CD14-positive monocyte (primary cell): ENCODE measurements around the gene MED8. TPM values are rescaled to one million over a fixed set of nuclear protein-coding genes. Genes with fewer than 3 reads are reported as not detected.
A peak's percentile ranks its signal among the peaks of the same experiment; 100 is the strongest.
"Not testable (repeated sequence)": the region's sequence is repeated elsewhere in the genome, so short reads cannot be mapped to it uniquely, and the experiment has no call there.

Source experiments
- DNase-seq, 3 donors: peaks; one replicate each; pipeline ENCODE4 v3.0.0-alpha.2; 2011 to 2022
- H2AFZ ChIP-seq: 2 replicates; pipeline ENCODE4 v1.6.0; 2012; ENCODE audit warnings: mild to moderate bottlenecking, low read depth, low read length, inconsistent platforms; ENCODE audit not compliant: insufficient read depth, poor library complexity, severe bottlenecking
- H3K27ac ChIP-seq, 2 donors: 1 replicate in 1 of 2; 2 replicates in 1 of 2; pipeline ENCODE4 v1.5.1; 2012 to 2013; ENCODE audit warnings: low read length in 2 of 2, control low read depth in 1 of 2, inconsistent platforms in 1 of 2, low read depth in 1 of 2, mild to moderate bottlenecking in 1 of 2
- H3K27me3 ChIP-seq, 2 donors: one replicate each; pipeline versions ENCODE4 v1.6.0 to v1.6.1; 2011 to 2013; ENCODE audit warnings: low read length in 2 of 2; ENCODE audit not compliant: control insufficient read depth in 2 of 2, insufficient read depth in 2 of 2
- H3K36me3 ChIP-seq, 2 donors: replicated peaks in 1 of 2; 1 replicate in 1 of 2; 2 replicates in 1 of 2; pipeline versions ENCODE4 v1.5.1 to v1.6.1; 2012 to 2013; ENCODE audit warnings: low read length in 2 of 2, control low read depth in 1 of 2, inconsistent platforms in 1 of 2, mild to moderate bottlenecking in 1 of 2; ENCODE audit not compliant: insufficient read depth in 2 of 2, control insufficient read depth in 1 of 2
- H3K4me1 ChIP-seq, 2 donors: 1 replicate in 1 of 2; 2 replicates in 1 of 2; pipeline versions ENCODE4 v1.5.1 to v1.6.1; 2012 to 2013; ENCODE audit warnings: low read length in 2 of 2, control low read depth in 1 of 2, inconsistent platforms in 1 of 2, mild to moderate bottlenecking in 1 of 2, moderate library complexity in 1 of 2; ENCODE audit not compliant: insufficient read depth in 2 of 2, control insufficient read depth in 1 of 2
- H3K4me2 ChIP-seq: replicated peaks from 2 replicates; pipeline ENCODE3; 2012; ENCODE audit warnings: low read length, moderate library complexity, mild to moderate bottlenecking; ENCODE audit not compliant: poor library complexity, severe bottlenecking; ENCODE audit errors: extremely low read depth
- H3K4me3 ChIP-seq, 3 experiments: fragments of 200-600 bp in 1 of 3; sonication (generic) in 1 of 3; replicated peaks in 1 of 3; 1 replicate in 2 of 3; 2 replicates in 1 of 3; pipeline ENCODE4 v1.5.1; 2011 to 2013; ENCODE audit warnings: low read length in 3 of 3, mild to moderate bottlenecking in 3 of 3, control low read depth in 2 of 3, low read depth in 2 of 3, inconsistent platforms in 1 of 3, moderate library complexity in 1 of 3
- H3K79me2 ChIP-seq: 2 replicates; pipeline ENCODE4 v1.6.0; 2012; ENCODE audit warnings: mild to moderate bottlenecking, control low read depth, inconsistent platforms, low read length, moderate library complexity; ENCODE audit not compliant: insufficient read depth
- H3K9ac ChIP-seq: 2 replicates; pipeline ENCODE4 v1.6.0; 2017; ENCODE audit warnings: low read length, mild to moderate bottlenecking; ENCODE audit not compliant: insufficient read depth, poor library complexity, severe bottlenecking
- H3K9me3 ChIP-seq, 2 donors: replicated peaks in 1 of 2; 1 replicate in 1 of 2; 2 replicates in 1 of 2; pipeline versions ENCODE4 v1.5.1 to v1.6.1; 2012 to 2013; ENCODE audit warnings: low read length in 2 of 2, control low read depth in 1 of 2; ENCODE audit not compliant: control insufficient read depth in 1 of 2, insufficient read depth in 1 of 2
- H4K20me1 ChIP-seq: 2 replicates; pipeline ENCODE4 v1.6.0; 2012; ENCODE audit warnings: mild to moderate bottlenecking, low read length, control low read depth, moderate library complexity; ENCODE audit not compliant: insufficient read depth
- H3K27ac Mint-ChIP-seq, 7 donors: one replicate each; pipeline ENCODE4 v1.8.0; 2020; ENCODE audit warnings: mild to moderate bottlenecking in 7 of 7, mixed read lengths in 7 of 7, moderate library complexity in 6 of 7, inconsistent platforms in 2 of 7
- H3K27me3 Mint-ChIP-seq, 3 donors: one replicate each; pipeline ENCODE4 v1.8.0; 2021 to 2022; ENCODE audit warnings: low read depth in 3 of 3, mild to moderate bottlenecking in 3 of 3, mixed read lengths in 3 of 3, moderate library complexity in 3 of 3, inconsistent platforms in 1 of 3
- H3K36me3 Mint-ChIP-seq, 2 donors: one replicate each; pipeline ENCODE4 v1.8.0; 2020; ENCODE audit warnings: mixed read lengths in 2 of 2, inconsistent platforms in 1 of 2, mild to moderate bottlenecking in 1 of 2
- H3K4me1 Mint-ChIP-seq: one replicate; pipeline ENCODE4 v1.8.0; 2020; ENCODE audit warnings: mild to moderate bottlenecking, mixed read lengths
- H3K4me3 Mint-ChIP-seq, 2 donors: one replicate each; pipeline ENCODE4 v1.8.0; 2020; ENCODE audit warnings: mild to moderate bottlenecking in 2 of 2, mixed read lengths in 2 of 2, moderate library complexity in 1 of 2
- H3K9me3 Mint-ChIP-seq, 7 donors: one replicate each; pipeline ENCODE4 v1.8.0; 2020 to 2022; ENCODE audit warnings: mixed read lengths in 7 of 7, mild to moderate bottlenecking in 6 of 7, moderate library complexity in 6 of 7, inconsistent platforms in 2 of 7
- WGBS: methylation state at CpG from one replicate; pipeline ENCODE4 v1.1.5; 2013; ENCODE audit warnings: missing lambda C conversion rate; ENCODE audit not compliant: insufficient coverage; 5-methylcytosine and 5-hydroxymethylcytosine counted together
- intact Hi-C, 2 donors: fragments of 100-400 bp; cut with micrococcal nuclease; formaldehyde crosslinking; loops; one replicate each; pipeline versions ENCODE4 v1.15.0 to v1.15.1; 2023
- polyA plus RNA-seq, 3 donors: library from polyadenylated mRNA; depleted of rRNA in 1 of 3; unstranded in 2 of 3; stranded (reverse) in 1 of 3; fragments of 300-500 nt in 2 of 3; fragments of >200 nt in 1 of 3; fragmentation: Illumina TruSeq in 2 of 3; gene quantifications; 1 replicate in 2 of 3; 2 replicates in 1 of 3; pipeline ENCODE4 v1.2.3, GENCODE V29; 2012 to 2021
- TF ChIP-seq, protein P1 (sequence below): fragments of 200-600 bp; IDR thresholded peaks from one replicate; pipeline ENCODE4 v1.8.0; 2022; ENCODE audit warnings: antibody characterized with exemption, mild to moderate bottlenecking

MED8 gene
- polyA plus RNA-seq, 3 donors: 16.6 to 41.8 (median 40.7) TPM

DNA sequence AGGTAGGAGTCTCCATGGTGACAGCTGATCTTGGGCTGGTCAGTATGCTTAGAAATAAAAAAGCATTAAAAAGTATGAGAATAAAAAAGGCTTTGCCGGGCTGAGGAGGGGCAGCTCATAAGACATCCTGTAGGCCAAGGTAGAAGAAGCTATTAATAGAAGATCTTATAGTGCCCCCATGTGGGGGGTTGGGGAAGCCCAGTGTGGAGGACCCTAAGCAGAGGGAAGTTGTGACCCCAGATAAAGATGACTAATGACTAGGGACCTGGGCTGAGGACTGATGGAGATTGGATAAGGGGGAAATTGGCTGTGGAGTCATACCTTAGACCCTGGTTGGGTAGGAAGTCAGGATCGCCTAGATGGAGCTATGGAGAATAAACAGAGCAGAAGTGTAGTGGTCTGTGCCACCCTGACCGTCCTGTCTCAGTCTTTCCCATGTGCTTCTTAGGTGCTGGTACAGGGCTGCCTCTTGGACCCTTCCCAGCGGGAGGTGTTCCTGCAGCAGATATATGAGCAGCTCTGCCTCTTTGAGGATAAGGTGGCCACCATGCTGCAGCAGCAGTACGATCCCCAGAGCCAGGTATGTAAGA, 25.1 kb upstream of the MED8 start:
- TF ChIP-seq, protein P1, sequence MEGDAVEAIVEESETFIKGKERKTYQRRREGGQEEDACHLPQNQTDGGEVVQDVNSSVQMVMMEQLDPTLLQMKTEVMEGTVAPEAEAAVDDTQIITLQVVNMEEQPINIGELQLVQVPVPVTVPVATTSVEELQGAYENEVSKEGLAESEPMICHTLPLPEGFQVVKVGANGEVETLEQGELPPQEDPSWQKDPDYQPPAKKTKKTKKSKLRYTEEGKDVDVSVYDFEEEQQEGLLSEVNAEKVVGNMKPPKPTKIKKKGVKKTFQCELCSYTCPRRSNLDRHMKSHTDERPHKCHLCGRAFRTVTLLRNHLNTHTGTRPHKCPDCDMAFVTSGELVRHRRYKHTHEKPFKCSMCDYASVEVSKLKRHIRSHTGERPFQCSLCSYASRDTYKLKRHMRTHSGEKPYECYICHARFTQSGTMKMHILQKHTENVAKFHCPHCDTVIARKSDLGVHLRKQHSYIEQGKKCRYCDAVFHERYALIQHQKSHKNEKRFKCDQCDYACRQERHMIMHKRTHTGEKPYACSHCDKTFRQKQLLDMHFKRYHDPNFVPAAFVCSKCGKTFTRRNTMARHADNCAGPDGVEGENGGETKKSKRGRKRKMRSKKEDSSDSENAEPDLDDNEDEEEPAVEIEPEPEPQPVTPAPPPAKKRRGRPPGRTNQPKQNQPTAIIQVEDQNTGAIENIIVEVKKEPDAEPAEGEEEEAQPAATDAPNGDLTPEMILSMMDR: peak; percentile 77
- Histone ChIP-seq H3K4me2 (no peak overlapping the region), H3K4me1 (no peaks in the 10 kb centered on the region), H3K4me3 (no peak overlapping the region), H3K9ac (no peak overlapping the region), H3K27me3 (no peaks in the 10 kb centered on the region), H3K9me3 (no peaks in the 10 kb centered on the region), H2AFZ (no peak overlapping the region), H3K79me2 (no peaks in the 10 kb centered on the region), H3K36me3 (peaks cover 52 to 67% of the 10 kb centered on the region in 2 donors), H4K20me1 (no peaks in the 10 kb centered on the region), H3K27ac (no peak overlapping the region)
- Mint-ChIP-seq H3K9me3 (no peaks in the 10 kb centered on the region), H3K27me3 (no peaks in the 10 kb centered on the region), H3K4me3 (no peak overlapping the region), H3K4me1 (no peaks in the 10 kb centered on the region), H3K27ac (peak overlapping the region in 3 of 7 donors; percentile 35 to 70 (median 58)), H3K36me3 (peaks cover 23 to 31% of the 10 kb centered on the region in 2 donors)
- DNase-seq: peak; percentile 48 to 72 (median 71)
- intact Hi-C loops: loop anchor here (1.0 to 2.0 kb wide), 2 partner anchors 187 to 188 kb away; no protein-coding TSS in a partner anchor
- WGBS: 86% methylated on average over 4 of the region's 5 CpGs

DNA sequence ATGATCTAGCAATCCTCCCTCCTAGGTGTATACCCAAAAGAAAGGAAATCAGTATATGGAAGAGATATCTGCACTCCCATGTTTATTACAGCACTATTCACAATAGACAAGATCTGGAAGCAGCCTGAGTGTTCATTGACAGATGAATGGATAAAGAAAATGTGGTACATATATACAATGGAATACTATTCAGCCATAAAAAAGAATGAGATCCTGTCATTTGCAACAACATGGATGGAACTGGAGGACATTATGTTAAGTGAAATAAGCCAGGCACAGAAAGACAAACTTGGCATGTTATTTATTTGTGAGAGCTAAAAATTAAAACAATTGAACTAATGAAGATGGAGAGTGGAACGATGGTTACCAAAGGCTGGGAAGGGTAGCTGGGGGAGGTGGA, 23.8 kb upstream of the MED8 start:
- DNase-seq, H4K20me1 ChIP-seq, intact Hi-C loops, H3K27ac ChIP-seq, H3K27me3 Mint-ChIP-seq, H3K4me1 Mint-ChIP-seq, H3K27me3 ChIP-seq, H3K9me3 ChIP-seq, H3K27ac Mint-ChIP-seq, H3K4me3 ChIP-seq, H3K9me3 Mint-ChIP-seq, H2AFZ ChIP-seq, H3K9ac ChIP-seq, H3K79me2 ChIP-seq, H3K4me3 Mint-ChIP-seq, H3K4me1 ChIP-seq, H3K4me2 ChIP-seq: not testable (repeated sequence)
- peaks cover 49 to 67% of the 10 kb centered on the region in 2 donors for H3K36me3 ChIP-seq
- H3K36me3 Mint-ChIP-seq: peaks cover 36% of the 10 kb centered on the region in 2 donors
- WGBS: no CpG with 5 or more reads among the region's 1 CpG
